Right lobe of liver (tissue), 4 donors: ENCODE measurements around the gene PES1.

Experiments
- POLR2A ChIP-seq: fragments of 450-650 bp; IDR thresholded peaks from one replicate; pipeline ENCODE4 v1.6.1; 2017; ENCODE audit warnings: antibody characterized with exemption, mild to moderate bottlenecking
- TF ChIP-seq, protein P1 (sequence below), 4 donors: fragments of 200-600 bp in 3 of 4; fragments of 450-650 bp in 1 of 4; IDR thresholded peaks; one replicate each; pipeline versions ENCODE4 v1.5.1 to v1.8.0; 2016 to 2022; ENCODE audit warnings: antibody characterized with exemption in 4 of 4, mild to moderate bottlenecking in 2 of 4
- donor health status: DM: no; HTN: no; CAD: no.
- donor health status: DM: no; HTN: no; CAD: no.
- donor health status: DM: no; HTN: yes; CAD: no.

DNA sequence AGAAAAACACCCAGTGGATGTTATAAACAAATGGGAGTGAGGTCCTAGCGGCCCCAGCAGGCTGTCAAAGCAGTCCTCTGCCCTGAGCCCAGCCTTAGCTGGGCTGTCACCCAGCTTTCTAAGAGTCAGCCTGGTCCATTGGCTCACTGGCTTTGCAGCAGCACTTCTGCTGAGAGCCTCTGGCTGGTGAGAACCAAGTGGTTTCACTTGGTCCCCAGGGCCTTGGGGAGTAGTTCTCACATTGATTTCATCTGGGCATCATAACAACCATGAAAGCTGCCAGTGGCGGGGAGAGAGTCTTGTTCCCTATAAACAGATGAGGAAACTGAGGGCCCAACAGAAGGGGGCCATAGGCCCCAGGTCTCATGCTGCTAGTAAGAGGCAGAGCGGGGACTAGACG, 56.5 kb downstream of the PES1 start:
- TF ChIP-seq, protein P1, sequence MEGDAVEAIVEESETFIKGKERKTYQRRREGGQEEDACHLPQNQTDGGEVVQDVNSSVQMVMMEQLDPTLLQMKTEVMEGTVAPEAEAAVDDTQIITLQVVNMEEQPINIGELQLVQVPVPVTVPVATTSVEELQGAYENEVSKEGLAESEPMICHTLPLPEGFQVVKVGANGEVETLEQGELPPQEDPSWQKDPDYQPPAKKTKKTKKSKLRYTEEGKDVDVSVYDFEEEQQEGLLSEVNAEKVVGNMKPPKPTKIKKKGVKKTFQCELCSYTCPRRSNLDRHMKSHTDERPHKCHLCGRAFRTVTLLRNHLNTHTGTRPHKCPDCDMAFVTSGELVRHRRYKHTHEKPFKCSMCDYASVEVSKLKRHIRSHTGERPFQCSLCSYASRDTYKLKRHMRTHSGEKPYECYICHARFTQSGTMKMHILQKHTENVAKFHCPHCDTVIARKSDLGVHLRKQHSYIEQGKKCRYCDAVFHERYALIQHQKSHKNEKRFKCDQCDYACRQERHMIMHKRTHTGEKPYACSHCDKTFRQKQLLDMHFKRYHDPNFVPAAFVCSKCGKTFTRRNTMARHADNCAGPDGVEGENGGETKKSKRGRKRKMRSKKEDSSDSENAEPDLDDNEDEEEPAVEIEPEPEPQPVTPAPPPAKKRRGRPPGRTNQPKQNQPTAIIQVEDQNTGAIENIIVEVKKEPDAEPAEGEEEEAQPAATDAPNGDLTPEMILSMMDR (IDR thresholded peaks at IDR 0.05): no peak
- no peak for TF ChIP-seq POLR2A
